ENCODE data around the gene GAS7. TPM values are rescaled to one million over a fixed set of nuclear protein-coding genes. Genes with fewer than 3 reads are reported as not detected.
A peak's percentile ranks its signal among the peaks of the same experiment; 100 is the strongest.

GAS7 gene
- total RNA-seq, 2 donors from 2014 or later, result 79.7 to 113 TPM

GRCh38 chr17:10177131-10177912 lies 21.1 kb downstream of the GAS7 start:
- H3K27ac ChIP-seq, result no peak overlapping the region
- no peak for DNase-seq (ENCODE audit: low spot score)
- no peaks in the 10 kb centered on the region for H3K27me3 ChIP-seq
- no peak for TF ChIP-seq CTCF (IDR thresholded peaks at IDR 0.05)
- peaks cover 0 to 11% of the 10 kb centered on the region in 2 donors for H3K4me1 ChIP-seq
- no peaks in the 10 kb centered on the region for H3K9me3 ChIP-seq
- H3K4me3 ChIP-seq, result no peak overlapping the region
- H3K36me3 ChIP-seq, result no peaks in the 10 kb centered on the region

- Histone ChIP-seq H3K27ac (no peak overlapping the region), H3K9me3 (no peaks in the 10 kb centered on the region), H3K4me1 (peaks cover 0 to 24% of the 10 kb centered on the region in 2 donors), H3K4me3 (no peak overlapping the region), H3K27me3 (no peaks in the 10 kb centered on the region), H3K36me3 (no peaks in the 10 kb centered on the region)
- TF ChIP-seq CTCF (IDR thresholded peaks at IDR 0.05), result no peak
- no peak for DNase-seq (ENCODE audit: low spot score)
Observed at GRCh38 chr17:10173913-10174312, 24.5 kb downstream of the GAS7 start.

- no peaks in the 10 kb centered on the region for H3K27me3 ChIP-seq
- DNase-seq (ENCODE audit: low spot score), result no peak
- H3K9me3 ChIP-seq, result no peaks in the 10 kb centered on the region
- H3K4me3 ChIP-seq, result no peak overlapping the region
- no peaks in the 10 kb centered on the region for H3K36me3 ChIP-seq
- TF ChIP-seq CTCF (IDR thresholded peaks at IDR 0.05), result no peak
- peaks cover 0 to 18% of the 10 kb centered on the region in 2 donors for H3K4me1 ChIP-seq
- H3K27ac ChIP-seq, result no peak overlapping the region
Observed at GRCh38 chr17:10172778-10173177, 25.6 kb downstream of the GAS7 start.

GRCh38 chr17:10172241-10172741 lies 26.1 kb downstream of the GAS7 start:
- H3K27ac ChIP-seq, result peak overlapping the region in 1 of 2 donors; percentile 47
- peaks cover 0 to 14% of the 10 kb centered on the region in 2 donors for H3K4me1 ChIP-seq
- no peak overlapping the region for H3K4me3 ChIP-seq
- H3K27me3 ChIP-seq, result no peaks in the 10 kb centered on the region
- H3K36me3 ChIP-seq, result no peaks in the 10 kb centered on the region
- TF ChIP-seq CTCF (IDR thresholded peaks at IDR 0.05), result no peak
- no peaks in the 10 kb centered on the region for H3K9me3 ChIP-seq
- no peak for DNase-seq (ENCODE audit: low spot score)

GRCh38 chr17:10171581-10171981 lies 26.8 kb downstream of the GAS7 start:
- Histone ChIP-seq H3K36me3 (no peaks in the 10 kb centered on the region), H3K27ac (peak overlapping the region in 1 of 2 donors; percentile 47), H3K4me3 (no peak overlapping the region), H3K9me3 (no peaks in the 10 kb centered on the region), H3K27me3 (no peaks in the 10 kb centered on the region), H3K4me1 (peaks cover 0 to 14% of the 10 kb centered on the region in 2 donors)
- no peak for TF ChIP-seq CTCF (IDR thresholded peaks at IDR 0.05)
- no peak for DNase-seq (ENCODE audit: low spot score)

Data from right atrium auricular region (tissue), 2 donors.